ENCODE results near the gene KYAT1.
A peak's percentile ranks its signal among the peaks of the same experiment; 100 is the strongest.

KYAT1 gene

DNA sequence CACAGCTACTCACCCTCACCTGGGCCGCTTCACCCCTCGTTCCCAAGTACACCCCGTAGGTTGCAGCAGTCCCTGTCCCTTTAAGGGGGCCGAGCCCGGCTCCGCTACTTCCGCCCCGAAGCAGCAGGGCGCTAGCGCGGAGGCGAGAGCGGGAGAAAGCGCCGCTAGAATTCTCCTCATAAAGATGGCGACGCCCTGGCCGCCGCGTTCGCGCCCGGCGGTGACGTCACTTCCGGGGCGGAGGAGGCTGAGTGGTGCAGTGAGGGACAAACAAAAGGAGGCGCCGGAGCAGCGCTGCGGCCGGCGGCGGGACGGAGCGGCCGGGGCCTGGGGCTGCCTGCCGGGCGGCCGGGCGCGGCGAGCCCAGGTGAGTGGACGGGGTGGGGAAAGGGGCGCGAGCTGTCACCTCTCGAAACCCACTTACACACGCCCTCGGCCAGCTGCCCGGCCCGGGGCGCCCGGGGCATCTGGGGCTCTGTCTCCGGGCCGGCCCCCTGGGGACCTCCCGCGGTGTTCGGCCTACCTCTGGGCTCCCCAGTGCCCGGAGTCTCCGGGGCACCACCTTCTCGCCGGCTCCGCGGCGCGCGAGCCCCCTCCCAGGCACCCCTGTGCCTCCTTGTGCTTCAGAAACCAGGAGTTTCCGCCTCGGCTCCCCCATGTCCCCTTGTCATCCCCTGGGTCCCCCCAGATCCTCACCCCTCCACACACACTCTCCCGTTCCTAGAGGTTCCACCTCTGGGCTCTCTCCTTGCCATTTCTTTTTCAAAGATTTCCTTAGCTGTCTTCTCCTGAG is at the start of gene KYAT1, which contains the start of gene LRRC8A:
Gene KYAT1 (minus strand): TSS at position 67 of the 793 bp plus-strand sequence. CDS start 36,545 bp downstream, outside the sequence.
Gene LRRC8A (plus strand): TSS at position 250 of the 793 bp plus-strand sequence. CDS start 25,032 bp downstream, outside the sequence.
- peak; percentile 98 for DNase-seq

DNA sequence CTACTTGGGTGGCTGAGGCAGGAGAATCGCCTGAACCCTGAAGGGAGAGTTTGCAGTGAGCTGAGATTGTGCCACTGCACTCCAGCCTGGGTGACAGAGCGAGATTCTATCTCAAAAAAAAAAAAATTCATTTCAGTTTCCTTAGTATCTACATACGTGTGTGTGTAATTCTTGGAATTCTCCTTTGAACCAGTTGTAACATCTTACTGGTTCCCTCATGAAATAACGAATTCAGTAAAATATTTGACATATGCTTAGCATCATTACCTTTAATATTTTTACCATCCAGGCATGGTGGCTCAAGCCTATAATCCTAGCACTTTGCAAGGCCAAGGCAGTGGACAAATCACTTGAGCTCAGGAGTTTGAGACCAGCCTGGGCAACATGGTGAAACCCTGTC is 47.8 kb upstream of the KYAT1 start:
- no peak for DNase-seq

DNA sequence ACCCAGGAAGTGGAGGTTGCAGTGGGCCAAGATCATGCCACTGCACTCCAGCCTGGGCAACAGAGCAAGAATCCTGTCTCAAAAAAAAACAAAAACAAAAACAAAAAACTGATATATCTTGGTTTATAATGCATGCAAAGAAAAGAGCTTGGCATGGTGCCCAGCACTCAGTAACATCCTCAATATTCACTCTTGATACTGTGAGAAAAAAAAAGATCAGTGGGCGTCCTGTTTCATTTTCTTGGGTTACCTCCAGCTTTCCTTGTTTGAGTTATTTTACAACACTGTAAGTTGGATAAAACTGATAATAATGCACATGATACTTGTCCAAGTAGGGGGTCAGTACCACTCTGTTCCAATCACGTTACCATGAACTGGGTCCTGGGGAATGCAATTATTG is 46.9 kb upstream of the KYAT1 start:
- no peak for DNase-seq

DNA sequence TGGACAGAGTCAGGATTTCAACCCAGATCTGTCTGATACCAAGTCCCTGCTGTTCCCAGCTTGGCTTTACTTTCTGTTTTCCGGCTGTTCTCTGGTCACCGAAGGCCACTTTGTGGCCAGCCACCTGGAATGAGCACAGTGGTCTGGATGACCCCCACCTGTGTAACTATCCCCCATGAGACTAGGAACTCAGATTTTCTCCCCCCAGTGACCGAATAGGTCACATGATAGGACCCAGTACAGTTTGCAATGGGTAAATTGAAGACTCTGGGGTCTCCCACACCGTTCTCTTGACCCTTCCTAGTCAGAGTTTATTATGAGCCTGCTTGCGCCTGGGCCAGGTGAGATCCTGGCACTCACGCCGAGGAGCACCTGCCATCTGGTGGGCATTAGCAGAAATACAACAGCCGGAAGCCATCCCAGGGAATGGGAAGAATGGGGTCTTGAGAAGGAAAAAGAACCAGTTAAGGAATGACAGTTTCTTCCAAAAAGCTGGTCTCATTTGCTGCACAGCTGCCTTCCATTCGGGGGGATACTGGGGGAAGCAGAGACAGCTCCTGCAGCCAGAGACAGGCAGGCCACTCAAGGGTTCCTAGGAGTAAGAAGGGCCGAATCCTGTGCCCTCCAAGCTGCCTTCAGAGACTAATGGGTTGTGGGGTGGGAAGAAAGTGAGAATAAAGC is 46.1 kb upstream of the KYAT1 start:
- peak; percentile 78 for DNase-seq

DNA sequence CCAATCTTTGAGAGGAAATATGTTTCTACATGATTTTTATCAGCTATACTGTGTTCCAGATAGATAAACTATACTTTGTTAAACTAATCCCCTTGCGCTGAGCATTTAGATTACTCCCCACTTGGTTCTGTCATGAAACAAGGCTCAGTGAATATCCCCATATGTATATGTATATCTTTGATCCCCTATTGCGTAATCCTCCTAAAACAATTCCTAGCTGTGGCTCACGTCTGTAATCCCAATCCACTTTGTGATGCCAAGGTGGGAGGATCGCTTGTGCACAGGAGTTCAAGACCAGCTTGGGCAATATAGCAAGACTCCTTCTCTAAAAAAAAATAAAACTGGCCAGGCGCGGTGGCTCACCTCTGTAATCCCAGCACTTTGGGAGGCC is 41.7 kb upstream of the KYAT1 start:
- no peak for DNase-seq

DNA sequence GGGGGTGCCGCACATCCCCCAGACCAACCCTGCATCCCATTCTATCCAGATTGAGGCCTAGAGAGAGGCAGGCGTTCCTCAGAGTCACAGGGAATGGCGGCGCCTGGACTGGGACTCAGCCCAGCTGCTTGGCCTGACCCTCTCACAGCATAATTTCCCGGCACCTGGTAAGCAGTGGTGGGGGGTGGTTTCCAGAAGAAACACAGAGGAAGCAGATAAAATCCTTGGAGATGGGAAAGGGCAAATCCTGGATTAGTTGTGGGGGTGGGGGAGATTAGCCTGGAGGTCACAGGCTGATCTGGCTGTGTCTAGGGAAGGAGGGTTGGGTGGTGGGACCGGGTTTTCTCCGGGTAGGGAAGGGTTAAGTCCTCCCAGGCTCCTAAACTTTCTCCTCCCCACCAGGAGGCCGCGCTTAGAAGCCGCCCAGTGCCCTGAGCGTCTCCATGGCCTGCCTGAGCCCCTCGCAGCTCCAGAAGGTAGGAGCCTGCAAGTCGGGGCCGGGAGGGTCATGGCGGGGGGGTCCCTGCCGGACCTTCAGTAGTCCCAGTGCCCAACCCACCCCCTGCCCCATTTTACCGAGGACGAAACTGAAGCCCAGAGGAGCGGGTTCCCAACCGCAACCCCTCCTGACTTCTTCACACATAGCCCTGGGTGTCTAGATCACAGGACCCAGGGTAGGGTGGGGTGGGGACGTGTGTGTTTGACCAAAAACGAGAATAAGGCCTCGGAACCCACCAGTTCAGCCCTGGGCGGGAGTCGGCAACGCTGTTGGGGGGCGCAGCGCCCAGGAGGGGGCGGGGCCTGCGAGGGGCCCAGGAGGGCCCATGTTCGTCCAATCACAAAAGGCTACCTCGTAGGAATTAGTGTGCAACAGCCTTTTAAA is 40.4 kb upstream of the KYAT1 start:
- no peak for DNase-seq

DNA sequence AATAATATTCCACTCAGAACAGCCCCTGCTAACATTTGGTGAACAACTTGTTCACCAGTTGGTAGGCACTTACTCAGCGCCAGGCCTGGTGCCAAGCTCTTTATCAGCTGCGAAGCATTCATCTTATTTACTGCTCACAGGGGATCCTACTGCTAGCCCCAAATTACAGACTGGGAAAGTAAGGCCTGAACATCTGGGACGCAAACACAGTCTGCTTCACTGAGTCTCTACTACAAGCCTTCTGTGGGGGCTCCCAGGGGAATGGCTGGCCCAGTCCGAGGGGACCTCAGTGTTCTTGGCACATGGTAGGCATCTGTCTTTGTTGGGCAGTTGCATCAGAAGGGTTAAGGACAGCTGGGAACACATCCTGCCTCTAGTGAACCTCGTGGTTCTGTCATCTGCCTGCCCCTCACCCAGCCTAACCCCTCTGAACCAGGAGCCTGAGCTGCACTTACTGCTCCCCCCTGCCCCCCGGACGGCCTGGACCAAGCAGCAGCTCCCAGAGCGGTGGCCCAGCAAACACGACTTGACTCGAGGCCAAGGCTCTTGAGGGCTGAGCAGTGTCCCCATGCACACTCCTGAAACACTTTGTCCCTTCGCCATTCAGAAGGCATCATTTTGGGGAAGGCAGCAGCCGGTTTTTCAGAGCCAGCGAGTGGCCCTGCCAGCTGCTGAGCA is 38.8 kb upstream of the KYAT1 start, which contains the start of gene PHYHD1:
Gene PHYHD1 (plus strand): TSS at position 602 of the 678 bp plus-strand sequence. CDS start 1,342 bp downstream, outside the sequence.
- peak; percentile 41 for DNase-seq

DNA sequence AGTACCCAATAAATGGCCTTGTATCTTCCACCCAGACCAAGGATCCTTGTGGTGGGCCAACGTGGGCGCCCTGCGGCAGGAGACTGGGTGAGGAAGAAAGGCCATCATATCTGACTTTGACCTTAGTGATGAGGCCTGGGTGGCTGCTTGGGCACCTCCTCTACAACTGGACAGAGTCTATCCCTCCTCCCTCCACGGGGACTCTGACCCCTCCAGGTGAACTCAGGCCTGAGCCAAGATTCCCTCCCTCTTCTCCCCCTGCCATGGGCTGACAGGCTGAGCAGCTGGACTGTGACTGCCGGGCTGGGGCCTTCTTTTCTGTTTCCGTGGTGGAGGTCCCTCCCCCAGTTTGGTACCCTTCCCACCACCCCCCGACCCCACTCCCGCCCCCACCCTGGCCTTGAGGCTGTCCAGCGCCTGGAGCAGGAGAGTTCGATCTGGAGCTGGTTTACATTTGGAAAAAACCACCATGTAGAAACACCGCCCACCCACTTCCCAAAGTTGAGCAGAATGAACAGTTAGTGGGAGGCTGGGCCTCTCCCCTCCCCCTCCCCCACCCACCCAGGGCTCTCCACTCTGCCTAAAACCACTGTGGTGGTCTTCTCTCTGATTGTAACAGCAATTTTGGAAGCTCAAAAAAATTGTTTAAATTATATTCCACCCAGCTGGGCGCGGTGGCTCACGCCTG is 37.8 kb upstream of the KYAT1 start:
- DNase-seq, result no peak

DNA sequence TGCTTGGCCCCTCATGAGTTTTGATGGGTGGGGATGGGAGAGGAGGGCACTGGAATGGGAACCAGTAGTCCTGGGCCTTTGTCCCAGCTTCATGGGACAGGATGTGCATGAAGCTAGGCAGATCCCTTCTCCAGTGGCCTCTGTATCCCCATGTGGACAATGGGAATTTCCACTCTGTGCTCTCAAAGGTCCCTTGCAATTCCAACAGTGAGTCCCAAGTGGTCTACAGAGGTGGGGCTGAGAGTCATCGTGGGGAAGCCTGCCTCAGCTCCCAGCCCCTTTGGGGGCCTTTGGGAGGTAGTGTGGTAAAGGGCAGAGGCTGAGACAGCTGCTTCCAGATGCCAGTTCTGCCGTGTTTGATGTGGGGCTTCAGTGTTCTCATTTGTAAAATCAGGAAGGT is 37.2 kb upstream of the KYAT1 start:
- DNase-seq, result no peak

DNA sequence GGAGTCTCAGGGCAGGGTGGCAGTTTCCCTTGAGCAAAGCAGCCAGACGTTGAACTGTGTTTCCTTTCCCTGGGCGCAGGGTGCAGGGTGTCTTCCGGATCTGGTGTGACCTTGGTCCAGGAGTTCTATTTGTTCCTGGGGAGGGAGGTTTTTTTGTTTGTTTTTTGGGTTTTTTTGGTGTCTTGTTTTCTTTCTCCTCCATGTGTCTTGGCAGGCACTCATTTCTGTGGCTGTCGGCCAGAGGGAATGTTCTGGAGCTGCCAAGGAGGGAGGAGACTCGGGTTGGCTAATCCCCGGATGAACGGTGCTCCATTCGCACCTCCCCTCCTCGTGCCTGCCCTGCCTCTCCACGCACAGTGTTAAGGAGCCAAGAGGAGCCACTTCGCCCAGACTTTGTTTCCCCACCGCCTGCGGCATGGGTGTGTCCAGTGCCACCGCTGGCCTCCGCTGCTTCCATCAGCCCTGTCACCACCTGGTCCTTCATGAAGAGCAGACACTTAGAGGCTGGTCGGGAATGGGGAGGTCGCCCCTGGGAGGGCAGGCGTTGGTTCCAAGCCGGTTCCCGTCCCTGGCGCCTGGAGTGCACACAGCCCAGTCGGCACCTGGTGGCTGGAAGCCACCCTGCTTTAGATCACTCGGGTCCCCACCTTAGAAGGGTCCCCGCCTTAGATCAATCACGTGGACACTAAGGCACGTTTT is 35.5 kb upstream of the KYAT1 start:
- DNase-seq, result no peak

DNA sequence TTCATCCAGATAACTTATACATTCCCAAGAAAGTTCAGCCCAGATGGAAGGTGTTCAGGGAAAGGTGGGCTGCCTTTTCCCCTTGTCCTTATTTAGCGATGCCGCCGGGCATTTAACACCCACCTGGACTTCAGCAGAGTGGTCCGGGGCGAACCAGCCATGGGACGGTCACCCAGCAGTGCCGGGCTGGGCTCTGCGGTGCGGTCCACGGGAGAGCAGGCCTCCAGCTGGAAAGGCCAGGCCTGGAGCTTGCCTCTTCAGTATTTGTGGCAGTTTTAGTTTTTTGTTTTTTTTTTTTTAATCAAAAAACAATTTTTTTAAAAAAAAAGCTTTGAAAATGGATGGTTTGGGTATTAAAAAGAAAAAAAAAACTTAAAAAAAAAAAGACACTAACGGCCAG is 35.0 kb upstream of the KYAT1 start:
- no peak for DNase-seq

DNA sequence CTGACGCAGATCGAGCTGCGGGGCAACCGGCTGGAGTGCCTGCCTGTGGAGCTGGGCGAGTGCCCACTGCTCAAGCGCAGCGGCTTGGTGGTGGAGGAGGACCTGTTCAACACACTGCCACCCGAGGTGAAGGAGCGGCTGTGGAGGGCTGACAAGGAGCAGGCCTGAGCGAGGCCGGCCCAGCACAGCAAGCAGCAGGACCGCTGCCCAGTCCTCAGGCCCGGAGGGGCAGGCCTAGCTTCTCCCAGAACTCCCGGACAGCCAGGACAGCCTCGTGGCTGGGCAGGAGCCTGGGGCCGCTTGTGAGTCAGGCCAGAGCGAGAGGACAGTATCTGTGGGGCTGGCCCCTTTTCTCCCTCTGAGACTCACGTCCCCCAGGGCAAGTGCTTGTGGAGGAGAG is 34.5 kb upstream of the KYAT1 start:
- no peak for DNase-seq

DNA sequence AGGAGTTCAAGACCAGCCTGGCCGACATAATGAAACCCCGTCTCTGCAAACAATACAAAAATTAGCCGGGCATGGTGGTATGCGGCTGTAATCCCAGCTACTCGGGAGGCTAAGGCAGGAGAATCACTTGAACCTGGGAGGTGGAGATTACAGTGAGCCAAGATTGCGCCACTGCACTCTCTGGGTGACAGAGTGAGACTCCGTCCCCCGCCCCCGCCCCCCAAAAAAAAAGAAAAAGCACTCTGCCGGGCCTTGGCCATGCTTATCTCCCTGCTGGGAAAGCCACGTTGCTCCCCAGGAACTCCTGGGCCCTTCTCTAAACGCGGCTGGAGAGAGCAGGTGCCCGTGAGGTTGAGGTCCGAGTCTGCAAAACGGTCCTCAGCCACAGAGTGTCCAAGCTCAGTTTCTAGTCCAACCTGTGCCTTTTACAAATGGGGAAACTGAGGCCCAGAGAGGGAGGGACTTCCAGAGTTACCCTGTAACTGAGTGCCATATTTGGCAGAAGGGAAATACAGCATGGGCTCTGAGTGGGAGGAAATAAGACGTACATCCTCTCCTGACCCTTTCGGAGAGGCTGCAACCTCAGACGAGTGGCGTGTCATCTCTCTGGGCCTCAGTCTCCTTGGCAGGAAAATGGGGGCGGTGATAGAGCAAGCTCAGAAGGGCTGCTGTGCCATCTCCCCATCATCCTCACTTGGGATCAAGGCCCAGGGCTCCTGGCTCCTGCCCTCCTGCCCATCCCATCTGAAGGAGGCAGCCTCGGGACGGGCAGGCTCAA is 32.4 kb upstream of the KYAT1 start:
- no peak for DNase-seq

DNA sequence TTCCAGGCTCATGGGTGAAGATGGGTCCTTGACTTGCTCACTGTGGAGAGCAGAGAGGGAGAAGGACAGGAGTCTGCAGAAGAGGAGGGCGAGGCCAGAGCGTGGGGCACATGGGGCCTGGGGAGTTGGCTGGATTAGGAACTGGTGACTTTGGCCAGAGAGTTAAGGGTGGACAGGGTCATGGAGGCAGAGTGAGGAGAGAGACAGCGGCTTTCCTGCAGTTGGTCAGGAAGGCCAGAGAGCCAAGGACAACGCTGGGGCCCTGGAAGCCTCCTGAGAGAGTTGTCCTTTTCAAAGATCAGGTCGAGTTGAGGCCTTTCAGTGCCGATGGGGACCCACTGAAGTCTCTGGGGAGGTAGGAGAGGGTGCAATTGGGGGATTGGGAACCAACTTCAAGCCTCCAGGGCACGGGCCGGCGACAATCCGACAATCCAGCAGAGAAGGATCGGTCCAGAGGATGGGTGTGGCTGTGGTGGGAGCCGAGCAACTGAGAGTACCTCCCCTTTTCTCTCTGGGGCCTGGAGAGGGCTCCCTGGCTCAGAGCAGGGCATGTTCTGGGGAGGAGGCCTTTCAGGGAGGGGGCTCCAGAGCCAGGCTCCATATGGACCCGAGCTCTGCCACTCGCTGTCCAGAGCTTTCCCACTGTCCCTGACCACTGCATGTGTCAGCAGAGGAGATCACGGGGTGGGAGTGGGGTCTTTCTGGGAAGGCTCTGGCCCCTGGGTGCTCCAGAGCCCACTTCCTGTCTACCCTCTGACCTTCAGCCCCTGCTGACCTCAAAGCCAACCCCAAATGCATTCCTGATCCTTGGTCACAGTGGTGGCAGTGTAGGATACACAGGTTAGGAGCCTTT is 31.5 kb upstream of the KYAT1 start:
- DNase-seq, result no peak

DNA sequence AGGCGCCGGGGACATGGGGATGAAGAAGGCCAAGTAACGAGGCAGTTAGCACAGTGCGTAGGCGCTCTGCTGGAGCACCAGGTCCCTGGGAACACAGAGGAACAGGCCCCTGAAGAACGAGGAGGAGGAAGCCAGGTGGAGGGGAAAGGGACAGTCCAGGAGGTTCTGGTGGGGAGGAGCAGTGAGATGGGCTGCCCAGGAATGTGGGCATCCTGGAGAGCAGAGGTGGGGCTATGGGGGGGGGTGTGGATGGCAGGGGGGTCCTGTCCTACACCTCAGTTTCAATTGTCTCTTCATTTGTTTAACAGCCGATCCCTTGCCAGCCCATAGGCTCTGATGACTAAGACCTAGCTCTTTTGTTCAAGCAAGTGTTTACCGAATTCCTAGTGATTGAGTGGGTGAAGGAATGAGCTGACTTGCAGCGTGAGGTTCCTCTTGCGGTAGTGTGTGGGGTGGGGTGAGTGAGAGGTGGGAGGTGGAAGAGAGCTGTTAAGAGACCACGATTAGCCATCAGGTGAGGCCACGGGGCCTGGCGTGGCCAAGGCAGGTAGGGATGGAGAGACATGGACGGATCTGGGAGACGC is 30.6 kb upstream of the KYAT1 start:
- peak; percentile 51 for DNase-seq

DNA sequence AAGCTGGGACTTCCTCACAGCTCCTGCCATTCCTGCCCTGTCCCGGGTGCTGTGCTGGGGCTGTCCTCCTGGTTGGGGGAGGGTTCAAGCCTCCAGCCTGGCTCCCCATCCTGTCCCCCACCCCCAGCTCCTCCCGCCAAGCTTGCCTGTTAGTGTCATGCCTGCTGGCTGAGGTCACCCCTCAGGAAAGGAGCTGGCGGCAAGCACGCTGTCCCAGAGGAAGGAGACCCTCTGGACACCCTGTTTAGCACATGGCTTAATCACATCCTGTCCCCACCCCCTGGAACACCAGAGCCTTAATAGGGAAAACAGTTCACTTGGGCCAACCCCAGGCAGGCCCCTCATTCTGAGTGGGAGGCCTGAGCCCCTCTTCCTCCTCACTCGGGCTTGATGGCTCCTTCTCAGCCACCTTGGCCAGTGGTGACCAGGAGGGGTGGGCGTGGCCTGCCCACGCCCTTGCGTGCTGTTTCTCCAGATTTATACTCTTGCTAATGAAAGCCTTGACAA is 29.8 kb upstream of the KYAT1 start:
- DNase-seq, result no peak

DNA sequence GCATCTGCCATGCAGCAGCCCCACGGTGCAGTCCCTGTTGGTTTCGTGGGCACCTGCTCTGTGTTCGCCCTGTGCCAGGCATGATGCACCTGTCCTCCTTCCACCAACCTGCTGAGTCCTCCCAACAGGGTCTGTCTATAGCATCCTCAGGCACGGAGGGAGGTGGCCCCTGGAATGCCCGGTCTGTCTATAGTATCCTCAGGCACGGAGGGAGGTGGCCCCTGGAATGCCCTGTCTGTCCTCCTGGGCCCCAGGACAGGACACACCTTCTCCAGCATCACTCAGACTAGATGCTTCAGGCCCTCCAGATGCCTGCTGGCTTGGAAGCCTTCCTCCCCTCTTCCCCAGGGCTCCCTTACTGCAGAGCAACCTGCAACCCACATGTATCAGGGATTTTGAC is 29.2 kb upstream of the KYAT1 start:
- DNase-seq, result no peak

DNA sequence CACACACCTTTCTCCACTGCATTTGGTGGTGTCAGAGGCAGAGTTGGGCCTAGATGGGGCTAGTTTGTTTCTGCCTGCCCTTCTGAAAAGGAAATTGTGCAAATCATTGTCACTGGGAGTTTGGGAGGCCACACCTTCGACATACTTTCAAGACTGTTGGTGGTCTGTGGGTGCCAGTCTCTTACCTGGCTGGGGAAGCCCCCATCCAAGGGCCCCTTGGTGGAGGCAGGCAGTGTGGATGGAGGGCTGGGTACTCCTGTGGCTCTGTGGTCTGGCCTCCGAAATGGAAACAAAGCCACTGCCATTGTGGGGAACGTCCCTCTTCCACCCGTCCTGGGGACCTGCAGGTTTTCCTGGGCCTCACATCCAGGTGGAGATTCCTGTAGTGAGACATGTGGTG is 28.1 kb upstream of the KYAT1 start:
- no peak for DNase-seq

DNA sequence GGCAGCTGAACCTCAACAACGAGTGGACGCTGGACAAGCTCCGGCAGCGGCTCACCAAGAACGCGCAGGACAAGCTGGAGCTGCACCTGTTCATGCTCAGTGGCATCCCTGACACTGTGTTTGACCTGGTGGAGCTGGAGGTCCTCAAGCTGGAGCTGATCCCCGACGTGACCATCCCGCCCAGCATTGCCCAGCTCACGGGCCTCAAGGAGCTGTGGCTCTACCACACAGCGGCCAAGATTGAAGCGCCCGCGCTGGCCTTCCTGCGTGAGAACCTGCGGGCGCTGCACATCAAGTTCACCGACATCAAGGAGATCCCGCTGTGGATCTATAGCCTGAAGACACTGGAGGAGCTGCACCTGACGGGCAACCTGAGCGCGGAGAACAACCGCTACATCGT is 26.6 kb upstream of the KYAT1 start:
- no peak for DNase-seq
